ENCODE measurements around the gene BDKRB2. TPM values are rescaled to one million over a fixed set of nuclear protein-coding genes. Genes with fewer than 3 reads are reported as not detected.

BDKRB2 gene
- polyA plus RNA-seq, 3 donors from 2014 or later, result not detected

DNA sequence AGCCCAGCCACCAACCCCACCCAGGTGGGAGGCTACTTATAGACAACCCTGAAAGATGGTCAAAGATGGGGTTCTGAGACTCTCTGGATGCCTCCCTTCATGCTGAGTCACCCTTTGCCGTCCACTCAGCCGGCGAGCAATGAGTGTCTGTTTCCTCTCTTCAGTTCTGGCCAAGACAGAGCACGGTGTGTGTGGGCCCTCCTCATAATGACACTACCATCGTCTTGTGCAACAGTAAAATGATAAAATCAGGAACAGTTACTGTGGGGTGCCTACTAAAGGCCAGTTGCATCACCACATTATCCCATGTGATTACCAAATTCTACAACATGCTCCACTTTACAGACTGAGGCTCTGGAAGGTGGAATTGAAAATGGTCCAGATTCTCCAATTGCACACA, 44.4 kb downstream of the BDKRB2 start:
- DNase-seq, result no peak
- Mint-ChIP-seq H3K36me3 (no peaks in the 10 kb centered on the region), H3K27me3 (ENCODE audit: low read depth in 3 of 3) (peaks cover 5 to 17% (median 7%) of the 10 kb centered on the region in 3 donors), H3K9me3 (no peaks in the 10 kb centered on the region), H3K4me3 (no peak overlapping the region), H3K4me1 (no peaks in the 10 kb centered on the region), H3K27ac (no peak overlapping the region)

DNA sequence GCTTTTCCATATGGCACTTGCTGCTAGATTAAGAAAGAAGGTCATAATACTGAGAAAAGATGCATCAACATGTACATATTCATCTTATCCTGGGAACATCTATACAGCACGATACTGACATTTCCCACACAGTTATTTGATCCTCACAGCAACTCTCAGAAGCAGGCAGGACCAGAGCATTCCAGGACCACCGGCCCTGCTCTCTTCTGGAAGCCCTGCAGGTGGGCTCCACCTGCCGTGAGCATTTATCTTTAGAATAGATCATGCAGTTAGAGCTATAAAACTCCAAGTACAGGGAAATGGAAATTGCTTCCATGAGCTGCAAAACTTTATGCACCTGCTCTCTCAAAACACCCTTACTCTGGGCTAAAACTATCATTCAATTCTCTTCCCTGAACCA, 45.8 kb downstream of the BDKRB2 start:
- H3K36me3 Mint-ChIP-seq, result no peaks in the 10 kb centered on the region
- no peaks in the 10 kb centered on the region for H3K4me1 Mint-ChIP-seq
- no peaks in the 10 kb centered on the region for H3K9me3 Mint-ChIP-seq
- H3K27me3 Mint-ChIP-seq (ENCODE audit: low read depth in 3 of 3), result peaks cover 5 to 20% (median 7%) of the 10 kb centered on the region in 3 donors
- DNase-seq, result no peak
- H3K4me3 Mint-ChIP-seq, result no peak overlapping the region
- no peak overlapping the region for H3K27ac Mint-ChIP-seq

DNA sequence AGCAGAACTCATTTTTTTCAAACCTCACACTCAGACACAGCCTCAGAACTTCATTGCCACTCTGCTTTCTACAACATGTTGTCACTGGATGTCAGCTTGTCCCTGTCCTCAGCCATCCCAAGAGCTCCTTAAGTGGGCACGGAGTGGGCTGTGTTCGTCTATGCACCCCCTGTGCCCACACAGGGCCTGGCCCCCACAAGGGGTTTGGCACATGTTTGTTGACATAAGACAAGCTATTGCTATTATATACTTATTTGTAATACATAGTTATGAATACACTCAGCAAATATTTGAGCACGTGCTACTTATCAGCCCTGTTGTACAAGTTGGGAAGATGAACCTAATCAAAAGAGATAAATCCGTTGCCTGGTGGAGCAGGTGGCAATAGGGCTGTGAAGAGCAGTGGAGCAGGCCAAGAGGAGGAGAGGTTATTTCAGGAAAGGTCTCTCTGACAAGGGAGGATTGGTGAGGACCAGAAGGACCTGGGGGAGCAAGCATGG, 47.1 kb downstream of the BDKRB2 start:
- H3K27me3 Mint-ChIP-seq (ENCODE audit: low read depth in 3 of 3), result peaks cover 5 to 16% (median 5%) of the 10 kb centered on the region in 3 donors
- no peaks in the 10 kb centered on the region for H3K4me1 Mint-ChIP-seq
- H3K9me3 Mint-ChIP-seq, result no peaks in the 10 kb centered on the region
- DNase-seq, result no peak
- no peak overlapping the region for H3K4me3 Mint-ChIP-seq
- H3K36me3 Mint-ChIP-seq, result no peaks in the 10 kb centered on the region
- no peak overlapping the region for H3K27ac Mint-ChIP-seq

DNA sequence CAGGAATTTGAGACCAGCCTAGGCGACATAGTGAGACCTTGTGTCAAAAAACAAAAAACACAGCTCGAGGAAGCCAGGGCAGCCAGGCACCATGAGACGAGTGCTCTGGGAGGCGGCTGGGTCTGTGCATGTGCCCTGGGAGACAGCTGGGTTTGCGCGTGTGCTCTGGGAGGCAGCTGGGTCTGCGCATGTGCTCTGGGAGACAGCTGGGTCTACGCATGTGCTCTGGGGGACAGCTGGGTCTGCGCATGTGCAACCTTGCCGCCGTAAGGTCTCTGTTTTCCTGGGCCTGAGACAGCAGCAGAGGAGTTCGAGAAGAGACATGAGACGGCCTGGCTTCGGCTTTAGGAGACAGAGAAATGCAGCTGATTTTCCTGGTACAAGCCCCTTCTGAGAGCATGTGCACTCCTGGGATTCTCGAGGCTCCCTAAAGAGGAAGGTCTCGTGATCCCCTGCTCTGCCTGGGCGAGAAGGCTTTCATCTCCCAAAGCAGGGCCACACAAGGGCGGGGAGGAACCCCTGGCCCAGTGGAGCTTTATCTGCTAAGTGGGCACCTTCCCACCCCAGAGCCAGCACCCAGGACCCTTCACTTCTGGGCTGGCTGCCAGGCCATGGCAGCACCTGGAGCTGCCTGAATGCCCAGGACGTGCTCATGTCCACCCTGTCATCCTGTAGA, 47.8 kb downstream of the BDKRB2 start:
- H3K36me3 Mint-ChIP-seq, result no peaks in the 10 kb centered on the region
- DNase-seq, result no peak
- H3K27me3 Mint-ChIP-seq (ENCODE audit: low read depth in 3 of 3), result peaks cover 3 to 16% (median 9%) of the 10 kb centered on the region in 3 donors
- H3K27ac Mint-ChIP-seq, result no peak overlapping the region
- no peaks in the 10 kb centered on the region for H3K4me1 Mint-ChIP-seq
- no peaks in the 10 kb centered on the region for H3K9me3 Mint-ChIP-seq
- H3K4me3 Mint-ChIP-seq, result no peak overlapping the region

DNA sequence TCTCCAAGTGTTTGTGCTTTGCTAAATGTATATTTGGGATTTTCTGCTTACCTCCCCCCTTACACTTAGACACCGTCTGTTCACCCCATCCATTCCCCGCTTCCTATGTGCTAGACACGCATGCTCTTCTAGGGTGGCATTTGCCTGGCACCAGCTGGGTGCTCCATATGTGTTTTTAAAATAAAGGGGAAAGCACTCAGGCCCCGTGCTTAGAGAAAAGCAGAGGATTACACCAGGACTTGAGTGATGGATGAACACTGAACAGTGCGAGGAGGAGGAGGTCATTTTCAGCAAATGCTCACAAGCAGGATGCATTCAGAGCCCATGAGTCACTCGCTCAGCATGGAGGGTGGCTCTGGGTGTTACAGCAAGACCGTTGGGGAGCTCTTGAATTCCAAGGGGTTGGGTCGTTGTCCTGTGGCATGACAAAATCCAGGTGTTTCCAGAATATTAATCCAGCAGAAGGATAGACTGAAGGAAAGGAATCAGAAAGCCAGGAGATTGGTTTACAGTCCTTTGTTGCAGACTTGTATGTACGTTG, 48.4 kb downstream of the BDKRB2 start:
- no peak overlapping the region for H3K27ac Mint-ChIP-seq
- no peak overlapping the region for H3K4me3 Mint-ChIP-seq
- H3K4me1 Mint-ChIP-seq, result no peaks in the 10 kb centered on the region
- DNase-seq, result no peak
- H3K27me3 Mint-ChIP-seq (ENCODE audit: low read depth in 3 of 3), result peaks cover 3 to 16% (median 10%) of the 10 kb centered on the region in 3 donors
- no peaks in the 10 kb centered on the region for H3K9me3 Mint-ChIP-seq
- H3K36me3 Mint-ChIP-seq, result no peaks in the 10 kb centered on the region

DNA sequence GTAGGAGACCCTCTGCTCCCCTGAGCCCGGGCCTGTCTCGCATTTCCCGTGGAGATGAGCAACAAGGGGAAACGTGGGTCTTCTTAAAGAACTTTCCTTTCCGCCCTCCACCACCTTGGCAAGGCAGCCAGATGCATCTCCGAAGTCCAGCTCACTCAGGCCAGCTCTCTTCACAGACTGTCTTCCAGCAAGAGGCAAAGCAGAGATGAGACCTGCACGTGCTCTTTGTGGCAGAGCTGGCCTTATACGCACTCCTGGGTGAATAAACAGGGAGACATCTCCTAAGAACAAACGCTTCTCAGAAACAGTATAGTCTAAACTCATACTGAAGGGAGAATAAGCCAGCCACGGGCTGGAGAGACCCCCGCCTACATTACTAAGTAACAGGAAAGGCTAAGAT, 50.0 kb downstream of the BDKRB2 start:
- Mint-ChIP-seq H3K9me3 (no peaks in the 10 kb centered on the region), H3K27me3 (ENCODE audit: low read depth in 3 of 3) (peaks cover 5 to 16% (median 7%) of the 10 kb centered on the region in 3 donors), H3K4me3 (no peak overlapping the region), H3K27ac (no peak overlapping the region), H3K36me3 (no peaks in the 10 kb centered on the region), H3K4me1 (no peaks in the 10 kb centered on the region)
- DNase-seq, result no peak

DNA sequence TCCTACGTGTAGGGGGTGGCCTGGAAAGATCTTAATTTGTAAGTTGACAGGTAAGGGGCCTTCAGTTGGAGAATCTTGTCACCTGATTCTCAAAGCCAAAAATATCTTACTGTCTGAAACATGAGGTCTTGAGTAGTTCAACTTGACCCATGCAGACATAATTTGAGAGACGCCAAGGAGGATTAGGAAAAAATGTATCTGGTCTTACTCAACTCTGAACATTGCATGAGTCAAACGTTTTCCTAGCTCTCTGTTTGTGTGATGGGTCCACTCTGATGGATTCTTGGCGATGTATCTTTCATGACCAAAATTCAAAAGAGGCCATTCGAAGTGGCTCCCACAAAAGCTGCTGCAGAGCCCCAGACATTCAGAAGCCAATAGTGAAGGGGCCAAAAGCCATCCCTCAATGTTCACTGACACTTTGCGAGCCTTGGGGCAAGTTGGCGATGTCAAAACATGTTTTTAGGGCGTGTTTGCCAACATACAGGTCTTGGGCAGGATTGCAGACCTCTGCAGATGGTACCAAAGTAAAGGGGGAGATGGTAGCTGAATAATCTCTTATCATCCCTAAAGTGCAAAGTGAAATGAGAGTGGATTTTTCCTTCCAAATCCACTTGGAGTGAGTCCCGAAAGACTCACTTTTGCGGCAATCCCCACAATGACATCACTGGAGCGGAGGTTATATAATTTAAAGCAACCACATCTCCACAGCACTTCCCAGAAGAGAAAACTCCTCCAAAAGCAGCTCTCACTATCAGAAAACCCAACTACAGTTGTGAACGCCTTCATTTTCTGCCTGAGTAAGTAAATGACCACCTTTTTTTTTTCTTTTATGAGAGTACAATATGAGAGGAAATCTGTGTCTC, 51.1 kb downstream of the BDKRB2 start, which contains the start of gene BDKRB1:
TSS of gene BDKRB1 (plus strand) at position 710 of the 866 bp plus-strand sequence. CDS start 7,473 bp downstream, outside the sequence.
- no peak for DNase-seq
- Mint-ChIP-seq H3K9me3 (no peaks in the 10 kb centered on the region), H3K4me1 (no peaks in the 10 kb centered on the region), H3K27ac (no peak within 1 kb of the TSS), H3K27me3 (ENCODE audit: low read depth in 3 of 3) (peaks cover 5 to 16% (median 8%) of the 10 kb centered on the region in 3 donors), H3K4me3 (no peak within 1 kb of the TSS), H3K36me3 (no peaks in the 10 kb centered on the region)

DNA sequence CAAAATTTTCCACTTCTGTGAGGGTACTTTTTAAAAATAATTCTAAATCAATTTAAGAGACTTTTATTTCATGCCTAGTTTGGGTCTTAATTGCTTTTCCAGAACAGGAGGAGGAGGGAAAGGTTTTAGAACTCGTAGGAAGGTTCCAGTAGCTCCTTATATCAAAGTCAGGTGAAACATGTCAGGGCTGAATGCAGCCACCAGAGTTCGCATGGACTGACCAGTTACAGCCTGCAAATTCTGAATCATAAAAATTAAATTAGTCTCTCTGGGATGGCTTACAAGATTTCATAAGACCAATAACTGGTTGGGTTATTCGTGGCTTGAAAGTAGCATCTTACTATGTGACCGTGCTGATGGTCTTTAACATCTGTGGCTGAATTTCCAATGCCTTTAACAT, 51.8 kb downstream of the BDKRB2 start:
- no peak overlapping the region for H3K27ac Mint-ChIP-seq
- no peaks in the 10 kb centered on the region for H3K9me3 Mint-ChIP-seq
- no peak overlapping the region for H3K4me3 Mint-ChIP-seq
- no peak for DNase-seq
- no peaks in the 10 kb centered on the region for H3K36me3 Mint-ChIP-seq
- no peaks in the 10 kb centered on the region for H3K4me1 Mint-ChIP-seq
- H3K27me3 Mint-ChIP-seq (ENCODE audit: low read depth in 3 of 3), result peaks cover 5 to 13% (median 8%) of the 10 kb centered on the region in 3 donors

DNA sequence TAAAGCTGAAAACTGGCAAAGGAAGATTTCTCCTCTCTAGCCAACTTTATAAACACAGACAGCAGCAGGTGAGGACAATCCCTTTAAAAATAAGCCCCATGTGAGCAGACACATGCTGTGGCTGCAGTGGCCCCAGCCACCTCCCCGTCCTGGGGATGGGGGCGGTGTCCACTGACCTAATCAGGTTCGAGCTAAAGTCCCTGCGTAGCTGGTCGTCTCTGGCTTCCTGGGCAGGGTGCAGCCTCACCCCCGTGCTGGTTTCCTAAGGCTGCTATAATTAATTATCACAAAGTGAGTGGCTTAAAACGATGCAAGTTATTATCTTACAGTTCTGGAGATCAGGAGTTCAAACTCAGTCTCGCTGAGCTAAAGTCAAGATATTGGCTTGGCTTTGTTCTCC, 52.4 kb downstream of the BDKRB2 start:
- H3K4me1 Mint-ChIP-seq, result no peaks in the 10 kb centered on the region
- H3K36me3 Mint-ChIP-seq, result no peaks in the 10 kb centered on the region
- H3K27me3 Mint-ChIP-seq (ENCODE audit: low read depth in 3 of 3), result peaks cover 3 to 9% (median 8%) of the 10 kb centered on the region in 3 donors
- no peak overlapping the region for H3K27ac Mint-ChIP-seq
- no peak for DNase-seq
- H3K9me3 Mint-ChIP-seq, result no peaks in the 10 kb centered on the region
- no peak overlapping the region for H3K4me3 Mint-ChIP-seq

DNA sequence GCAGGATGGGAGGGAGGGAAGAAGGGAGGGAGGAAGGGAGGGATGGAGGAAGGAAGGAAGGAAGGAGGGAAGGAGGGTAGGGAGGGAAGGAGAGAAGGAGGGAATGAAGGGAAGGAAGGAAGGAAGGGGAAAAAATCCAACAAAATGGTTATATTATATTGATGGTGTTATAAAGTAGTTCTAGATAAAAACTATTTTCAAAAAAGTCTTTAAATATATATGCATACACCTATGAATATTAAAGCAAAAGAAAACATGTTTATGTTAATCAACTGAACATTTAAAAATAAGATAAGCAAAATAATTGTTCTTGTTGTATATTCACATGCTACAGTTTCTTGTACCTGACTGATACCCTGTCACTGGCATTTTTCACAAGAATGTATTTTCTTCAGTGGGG, 53.3 kb downstream of the BDKRB2 start:
- no peaks in the 10 kb centered on the region for H3K4me1 Mint-ChIP-seq
- DNase-seq, result no peak
- no peak overlapping the region for H3K4me3 Mint-ChIP-seq
- H3K9me3 Mint-ChIP-seq, result no peaks in the 10 kb centered on the region
- no peaks in the 10 kb centered on the region for H3K36me3 Mint-ChIP-seq
- no peak overlapping the region for H3K27ac Mint-ChIP-seq
- H3K27me3 Mint-ChIP-seq (ENCODE audit: low read depth in 3 of 3), result peaks cover 2 to 12% (median 8%) of the 10 kb centered on the region in 3 donors

DNA sequence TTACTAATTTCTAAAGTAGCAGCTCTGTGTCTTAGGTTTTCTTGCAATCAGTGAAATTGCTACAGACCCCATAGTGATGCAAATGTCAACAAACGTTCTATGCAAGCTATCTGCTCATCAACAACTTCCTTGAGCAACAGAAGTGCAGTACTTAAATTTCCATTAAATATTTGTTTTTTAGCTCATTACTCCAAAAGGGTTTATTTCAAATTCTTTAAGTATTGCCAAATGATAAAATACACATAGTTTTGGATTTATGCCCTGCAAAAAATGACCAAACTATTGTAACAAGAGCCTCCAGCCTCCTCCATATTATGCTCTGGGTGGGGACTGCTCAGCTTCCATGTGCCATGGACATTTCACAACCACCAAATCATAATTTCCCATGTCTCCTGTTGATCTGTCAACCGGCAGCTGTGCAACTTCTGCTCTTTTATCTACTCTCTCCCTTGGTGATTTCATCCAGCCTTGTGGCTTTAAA, 55.7 kb downstream of the BDKRB2 start:
- no peak overlapping the region for H3K27ac Mint-ChIP-seq
- H3K4me3 Mint-ChIP-seq, result no peak overlapping the region
- DNase-seq, result no peak
- no peaks in the 10 kb centered on the region for H3K4me1 Mint-ChIP-seq
- no peaks in the 10 kb centered on the region for H3K9me3 Mint-ChIP-seq
- peaks cover 4 to 6% (median 4%) of the 10 kb centered on the region in 3 donors for H3K27me3 Mint-ChIP-seq (ENCODE audit: low read depth in 3 of 3)
- H3K36me3 Mint-ChIP-seq, result no peaks in the 10 kb centered on the region

DNA sequence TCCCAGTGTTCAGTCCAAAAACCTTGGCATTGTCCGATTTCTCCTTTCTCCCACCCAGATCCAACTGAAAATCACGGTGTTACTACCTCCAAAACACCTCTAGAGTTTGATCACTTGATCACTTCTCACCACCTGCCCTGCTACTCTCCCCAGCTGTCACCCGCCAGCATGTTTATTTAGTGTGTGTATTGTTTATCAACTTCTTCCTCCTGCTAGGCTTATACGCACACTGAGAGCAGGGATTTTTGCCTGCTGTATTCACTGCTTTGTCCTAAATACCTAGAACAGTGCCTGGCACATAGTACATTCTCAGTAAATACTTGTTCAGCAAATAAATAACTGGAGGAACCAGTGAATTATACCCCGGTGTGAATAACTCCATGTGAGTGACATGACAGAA, 56.4 kb downstream of the BDKRB2 start:
- H3K9me3 Mint-ChIP-seq, result peaks cover 0 to 2% (median 0%) of the 10 kb centered on the region in 6 donors
- H3K4me1 Mint-ChIP-seq, result no peaks in the 10 kb centered on the region
- H3K4me3 Mint-ChIP-seq, result no peak overlapping the region
- H3K27me3 Mint-ChIP-seq (ENCODE audit: low read depth in 3 of 3), result peaks cover 4 to 6% (median 6%) of the 10 kb centered on the region in 3 donors
- no peaks in the 10 kb centered on the region for H3K36me3 Mint-ChIP-seq
- H3K27ac Mint-ChIP-seq, result no peak overlapping the region
- DNase-seq, result no peak

DNA sequence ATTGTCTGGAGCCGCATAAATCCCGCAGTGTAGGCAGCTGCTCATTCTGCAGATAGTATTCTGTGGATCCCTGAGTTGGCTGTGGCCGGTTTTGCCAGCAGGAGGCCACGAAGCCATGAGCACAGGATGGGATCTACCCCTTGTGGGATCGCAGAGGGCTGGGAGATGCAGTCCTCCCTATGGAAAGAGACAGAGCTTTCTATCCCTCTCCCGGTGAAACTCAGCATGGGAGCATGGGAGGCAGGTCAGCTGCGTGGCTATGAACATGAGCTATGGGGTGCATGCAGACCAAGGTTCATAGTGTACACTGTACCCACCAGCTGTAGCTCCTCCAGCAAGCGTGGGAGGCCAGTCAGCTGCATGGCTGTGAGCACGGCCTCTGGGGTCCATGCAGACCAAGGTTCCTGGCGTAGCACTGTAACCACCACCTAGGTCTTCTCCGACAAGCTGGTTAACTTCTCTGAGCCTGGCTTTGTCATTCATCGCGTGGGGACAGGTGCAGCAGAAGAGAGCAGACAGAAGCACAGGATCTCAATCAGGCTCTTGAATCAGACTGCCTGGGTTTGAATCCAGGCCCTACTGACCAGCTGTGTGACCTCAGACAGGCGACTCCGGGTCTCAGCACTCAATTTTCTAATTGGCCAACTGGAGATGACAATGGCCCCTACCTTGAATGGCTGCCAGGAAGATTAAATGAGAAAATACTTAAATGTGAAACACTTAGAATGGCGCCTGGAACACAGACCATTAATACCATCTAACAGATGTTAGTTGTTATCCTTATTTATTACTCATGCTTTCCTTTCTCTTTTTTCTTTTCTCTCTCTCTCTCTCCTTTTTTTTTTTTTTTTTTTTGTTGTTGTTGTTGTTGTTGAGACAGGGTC, 57.4 kb downstream of the BDKRB2 start:
- peaks cover 0 to 2% (median 0%) of the 10 kb centered on the region in 6 donors for H3K9me3 Mint-ChIP-seq
- no peak for DNase-seq
- H3K27me3 Mint-ChIP-seq (ENCODE audit: low read depth in 3 of 3), result peaks cover 5 to 10% (median 6%) of the 10 kb centered on the region in 3 donors
- no peak overlapping the region for H3K27ac Mint-ChIP-seq
- H3K36me3 Mint-ChIP-seq, result no peaks in the 10 kb centered on the region
- H3K4me3 Mint-ChIP-seq, result no peak overlapping the region
- H3K4me1 Mint-ChIP-seq, result no peaks in the 10 kb centered on the region

All from immature natural killer cell (primary cell).